Measurements from ENCODE around the gene CD82. TPM values are rescaled to one million over a fixed set of nuclear protein-coding genes. Genes with fewer than 3 reads are reported as not detected.

Gene CD82
- total and polyA plus RNA-seq, 12 donors, result 2.3 to 53.4 (median 17.8) TPM

DNA sequence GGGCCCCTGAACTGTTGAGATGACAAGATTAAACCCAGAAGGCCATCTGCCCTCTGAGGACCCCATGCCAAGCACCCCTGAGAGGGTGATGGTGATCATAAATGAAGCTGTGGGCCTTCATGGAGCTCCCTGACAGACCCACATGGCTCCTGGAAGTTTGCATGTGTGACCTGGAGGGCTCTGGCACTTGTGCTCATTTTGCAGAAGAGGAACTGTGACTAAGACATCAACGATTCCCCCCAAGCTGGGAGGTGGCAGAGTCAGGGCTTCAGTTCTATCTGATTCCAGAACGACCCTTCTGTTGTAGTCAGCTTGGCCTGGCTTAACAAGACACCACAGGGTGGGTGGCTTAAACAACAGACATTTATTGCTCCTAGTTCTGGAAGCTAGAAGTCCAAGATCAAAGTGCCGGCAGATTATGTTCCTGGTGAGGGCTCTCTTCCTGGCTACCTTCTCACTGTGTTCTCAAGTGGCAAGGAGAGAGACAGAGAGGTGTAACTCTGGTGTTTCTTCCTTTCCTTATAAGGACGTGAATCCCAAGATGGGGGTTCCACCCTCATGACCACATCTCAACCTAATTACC, 46.4 kb upstream of the CD82 start:
- intact Hi-C loops (cut with DNase I), result no loop called here
- Histone ChIP-seq H3K4me3 (no peak overlapping the region), H3K27me3 (no peaks in the 10 kb centered on the region), H3K27ac (no peak overlapping the region), H3K36me3 (replicated peaks in 1 of 2) (no peaks in the 10 kb centered on the region), H3K4me1 (replicated peaks in 1 of 2) (no peaks in the 10 kb centered on the region), H3K9me3 (replicated peaks in 1 of 3) (no peaks in the 10 kb centered on the region)
- TF ChIP-seq, protein P1, sequence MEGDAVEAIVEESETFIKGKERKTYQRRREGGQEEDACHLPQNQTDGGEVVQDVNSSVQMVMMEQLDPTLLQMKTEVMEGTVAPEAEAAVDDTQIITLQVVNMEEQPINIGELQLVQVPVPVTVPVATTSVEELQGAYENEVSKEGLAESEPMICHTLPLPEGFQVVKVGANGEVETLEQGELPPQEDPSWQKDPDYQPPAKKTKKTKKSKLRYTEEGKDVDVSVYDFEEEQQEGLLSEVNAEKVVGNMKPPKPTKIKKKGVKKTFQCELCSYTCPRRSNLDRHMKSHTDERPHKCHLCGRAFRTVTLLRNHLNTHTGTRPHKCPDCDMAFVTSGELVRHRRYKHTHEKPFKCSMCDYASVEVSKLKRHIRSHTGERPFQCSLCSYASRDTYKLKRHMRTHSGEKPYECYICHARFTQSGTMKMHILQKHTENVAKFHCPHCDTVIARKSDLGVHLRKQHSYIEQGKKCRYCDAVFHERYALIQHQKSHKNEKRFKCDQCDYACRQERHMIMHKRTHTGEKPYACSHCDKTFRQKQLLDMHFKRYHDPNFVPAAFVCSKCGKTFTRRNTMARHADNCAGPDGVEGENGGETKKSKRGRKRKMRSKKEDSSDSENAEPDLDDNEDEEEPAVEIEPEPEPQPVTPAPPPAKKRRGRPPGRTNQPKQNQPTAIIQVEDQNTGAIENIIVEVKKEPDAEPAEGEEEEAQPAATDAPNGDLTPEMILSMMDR (IDR thresholded peaks at IDR 0.05), result no peak
- no peak for TF ChIP-seq POLR2A (IDR thresholded peaks at IDR 0.05)
- 79 to 87% (median 82%) methylated on average over 4 of the region's 4 CpGs for WGBS, 4 donors
- DNase-seq, result no peak

DNA sequence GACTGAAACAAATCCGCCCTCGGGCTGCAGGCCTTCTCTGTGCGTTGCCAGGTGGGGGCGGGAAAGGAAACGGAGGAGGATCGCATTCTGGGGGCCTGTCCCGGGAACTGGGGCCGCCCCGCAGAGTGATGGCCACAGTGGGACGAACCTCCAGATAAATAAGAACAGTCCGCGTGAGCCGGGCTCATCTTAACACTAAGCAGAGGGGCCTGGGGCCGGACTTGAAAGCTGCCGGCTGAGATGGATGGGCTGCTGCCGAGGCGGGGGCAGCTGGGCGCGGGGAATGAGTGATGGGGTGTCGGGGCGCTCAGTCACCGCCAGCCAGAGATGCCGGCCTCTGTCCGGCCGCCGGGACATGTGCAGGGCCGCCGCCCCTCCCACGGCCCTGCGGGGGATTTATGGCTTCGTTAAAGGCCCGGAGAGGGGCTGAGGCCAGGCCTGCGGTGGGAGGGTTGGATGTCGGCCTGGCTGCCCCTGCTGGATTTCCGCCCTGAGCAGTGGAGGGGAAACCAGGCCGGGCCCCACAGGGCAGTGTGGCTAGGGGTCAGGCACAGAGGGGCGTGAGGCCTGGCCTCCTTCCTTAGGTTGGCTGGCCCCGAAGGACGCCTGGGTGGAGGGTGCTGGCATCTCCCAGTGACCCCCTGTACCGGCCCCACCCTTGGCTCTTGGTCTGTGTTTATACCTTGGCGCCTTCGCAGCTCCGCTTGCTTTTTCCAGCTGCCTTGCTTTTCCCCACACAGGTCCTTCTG, 45.3 kb upstream of the CD82 start:
- no peaks in the 10 kb centered on the region for H3K9me3 ChIP-seq (replicated peaks in 1 of 3)
- intact Hi-C loops (cut with DNase I), result loop anchor here in 1 of 2 donors (10.0 kb wide), 1 partner anchor 415 kb away; no protein-coding TSS in a partner anchor
- no peaks in the 10 kb centered on the region for H3K4me1 ChIP-seq (replicated peaks in 1 of 2)
- peak overlapping the region in 1 of 5 donors; percentile 29 for H3K27ac ChIP-seq
- peak in 1 of 7 donors; percentile 47 for DNase-seq
- no peaks in the 10 kb centered on the region for H3K27me3 ChIP-seq
- TF ChIP-seq POLR2A (IDR thresholded peaks at IDR 0.05), result no peak
- TF ChIP-seq, protein P1 (IDR thresholded peaks at IDR 0.05), result no peak
- 49 to 63% (median 55%) methylated on average over 24 to 43 of the region's 43 CpGs for WGBS, 4 donors
- no peaks in the 10 kb centered on the region for H3K36me3 ChIP-seq (replicated peaks in 1 of 2)
- no peak overlapping the region for H3K4me3 ChIP-seq

- H3K27me3 ChIP-seq, result no peaks in the 10 kb centered on the region
- H3K9me3 ChIP-seq (replicated peaks in 1 of 3), result no peaks in the 10 kb centered on the region
- TF ChIP-seq, protein P1 (IDR thresholded peaks at IDR 0.05), result no peak
- no peak for TF ChIP-seq POLR2A (IDR thresholded peaks at IDR 0.05)
- no peak for DNase-seq
- H3K36me3 ChIP-seq (replicated peaks in 1 of 2), result no peaks in the 10 kb centered on the region
- no peak overlapping the region for H3K4me3 ChIP-seq
- no peaks in the 10 kb centered on the region for H3K4me1 ChIP-seq (replicated peaks in 1 of 2)
- 88 to 94% (median 90%) methylated on average over 2 of the region's 2 CpGs for WGBS, 4 donors
- H3K27ac ChIP-seq, result no peak overlapping the region
- intact Hi-C loops (cut with DNase I), result loop anchor here in 1 of 2 donors (10.0 kb wide), 1 partner anchor 416 kb away; no protein-coding TSS in a partner anchor
These were observed 44.3 kb upstream of the CD82 start for GRCh38 chr11:44521148-44521547.

DNA sequence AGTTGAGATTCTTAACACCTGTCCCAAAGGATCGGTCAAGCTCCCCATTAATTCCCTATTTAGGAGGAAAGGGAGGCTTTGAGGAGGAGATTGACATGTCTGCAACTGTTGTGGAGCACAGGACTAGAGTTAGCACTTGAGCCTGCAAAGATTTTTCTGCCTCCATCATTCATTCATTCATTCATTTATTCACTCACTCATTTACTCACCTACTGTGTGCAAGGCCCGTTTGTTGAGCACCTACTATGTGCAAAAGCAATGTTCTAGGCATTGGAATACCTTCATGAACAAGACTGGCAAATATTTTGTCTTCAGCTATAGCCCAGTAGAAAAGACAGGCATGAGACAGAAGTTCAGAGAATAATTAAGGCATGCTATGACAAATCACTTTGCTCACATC, 43.2 kb upstream of the CD82 start:
- TF ChIP-seq POLR2A (IDR thresholded peaks at IDR 0.05), result no peak
- TF ChIP-seq, protein P1 (IDR thresholded peaks at IDR 0.05), result no peak
- no peak for DNase-seq
- H3K4me1 ChIP-seq (replicated peaks in 1 of 2), result no peaks in the 10 kb centered on the region
- no peaks in the 10 kb centered on the region for H3K27me3 ChIP-seq
- WGBS, 4 donors, result 50 to 58% (median 52%) methylated on average over 2 of the region's 2 CpGs
- no peak overlapping the region for H3K4me3 ChIP-seq
- intact Hi-C loops (cut with DNase I), result loop anchor here in 1 of 2 donors (10.0 kb wide), 1 partner anchor 417 kb away; no protein-coding TSS in a partner anchor
- H3K36me3 ChIP-seq (replicated peaks in 1 of 2), result no peaks in the 10 kb centered on the region
- H3K9me3 ChIP-seq (replicated peaks in 1 of 3), result no peaks in the 10 kb centered on the region
- H3K27ac ChIP-seq, result no peak overlapping the region
